ENCODE results near the gene GTF3C5. TPM values are rescaled to one million over a fixed set of nuclear protein-coding genes. Genes with fewer than 3 reads are reported as not detected.
"Not testable (repeated sequence)": the region's sequence is repeated elsewhere in the genome, so short reads cannot be mapped to it uniquely, and the experiment has no call there.

The GTF3C5 gene
- polyA plus RNA-seq, 4 donors, result 62.5 to 69.0 (median 68.7) TPM

DNA sequence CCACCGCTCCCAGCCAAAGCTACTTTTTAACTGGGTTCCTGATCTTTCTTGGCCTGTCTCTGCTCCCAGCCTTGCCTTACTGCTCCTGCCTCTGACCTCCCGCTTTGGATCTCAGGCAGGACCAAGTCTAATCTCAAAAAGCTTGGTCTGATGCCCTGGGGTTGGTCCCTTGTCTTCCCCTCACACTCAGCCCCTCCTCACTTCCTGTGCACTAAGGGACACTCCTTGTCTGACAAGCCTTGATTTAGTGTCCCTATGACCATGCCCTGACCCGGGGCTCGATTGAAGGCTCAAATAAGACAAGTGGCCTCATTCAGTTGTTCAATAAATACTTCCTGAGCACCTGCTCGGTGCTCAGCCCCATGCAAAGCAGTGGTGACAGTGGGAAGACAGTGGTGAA is 3.7 kb upstream of the GTF3C5 start:
- no peak for DNase-seq (ENCODE audit: low read depth in 4 of 4, low spot score in 3 of 4)

DNA sequence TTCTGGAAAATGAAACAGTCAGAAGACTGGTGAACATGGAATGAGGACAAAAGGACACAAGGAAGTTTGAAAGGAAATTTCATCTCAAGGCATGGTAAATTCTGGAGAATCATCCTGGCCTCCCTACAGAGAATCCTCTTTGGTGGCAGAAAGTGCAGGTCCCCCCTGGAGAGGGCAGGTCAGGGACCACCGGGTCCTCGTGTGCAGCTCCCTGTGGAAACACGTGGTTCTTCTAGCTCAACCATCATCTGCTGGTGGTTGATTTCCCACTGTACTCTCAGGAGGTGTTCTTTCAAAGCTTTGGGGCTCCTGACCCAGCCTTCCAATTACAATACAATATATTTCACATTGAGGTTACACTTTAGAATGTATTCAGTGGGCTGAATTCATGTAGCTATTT is 2.6 kb upstream of the GTF3C5 start:
- no peak for DNase-seq (ENCODE audit: low read depth in 4 of 4, low spot score in 3 of 4)

DNA sequence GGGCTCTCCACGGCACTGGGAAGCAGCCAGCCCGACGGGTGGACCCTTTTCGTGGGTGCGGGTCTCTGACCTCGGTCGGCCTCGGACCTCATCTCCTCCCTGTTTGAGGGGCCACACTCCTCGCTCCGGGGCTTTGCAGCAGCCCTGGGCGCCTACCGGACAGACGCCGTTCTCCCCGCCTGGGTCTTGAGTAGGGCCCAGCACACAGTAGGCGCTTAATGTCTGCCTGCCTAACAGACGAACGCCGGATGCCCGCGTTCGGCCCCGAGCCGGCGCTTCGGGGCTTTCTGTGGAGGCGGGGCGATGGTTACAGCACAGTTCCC is 842 bp upstream of the GTF3C5 start:
- no peak for DNase-seq (ENCODE audit: low read depth in 4 of 4, low spot score in 3 of 4)

DNA sequence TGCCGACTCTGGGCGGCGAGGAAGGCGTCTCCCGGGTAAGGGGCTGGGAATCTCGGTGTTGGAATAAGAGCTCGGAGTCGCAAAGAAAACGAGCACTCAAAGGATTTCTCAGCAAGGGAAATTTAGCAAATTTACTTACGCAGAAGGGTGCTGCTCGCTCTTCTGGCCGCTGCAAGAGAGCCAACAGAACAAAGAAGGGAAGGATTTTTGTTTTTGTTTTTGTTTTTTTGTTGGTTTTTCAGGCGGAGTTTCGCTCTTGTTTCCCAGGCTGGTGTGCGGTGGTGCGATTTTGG is 279 bp downstream of the GTF3C5 start:
- DNase-seq (ENCODE audit: low read depth in 4 of 4, low spot score in 3 of 4), result no peak

DNA sequence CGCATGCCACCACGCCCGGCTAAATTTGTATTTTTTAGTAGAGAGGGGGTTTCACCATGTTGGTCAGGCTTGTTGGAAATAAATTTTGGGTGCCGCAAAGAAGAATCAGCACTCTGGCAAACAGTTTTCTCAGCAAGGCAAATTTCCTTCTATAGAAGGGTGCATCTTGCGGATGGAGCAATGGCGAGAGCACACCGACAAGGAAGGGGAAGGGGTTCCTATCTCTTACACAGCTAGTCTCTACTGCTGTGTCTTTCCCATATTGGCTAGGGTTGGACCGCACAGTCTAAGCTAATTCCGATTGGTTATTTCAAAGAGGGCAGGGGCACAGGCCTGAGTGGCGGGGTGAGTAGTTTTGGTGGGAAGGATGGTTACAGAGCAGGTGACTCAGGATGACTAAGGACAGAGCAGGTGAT is 707 bp downstream of the GTF3C5 start:
- DNase-seq (ENCODE audit: low read depth in 4 of 4, low spot score in 3 of 4), result no peak

DNA sequence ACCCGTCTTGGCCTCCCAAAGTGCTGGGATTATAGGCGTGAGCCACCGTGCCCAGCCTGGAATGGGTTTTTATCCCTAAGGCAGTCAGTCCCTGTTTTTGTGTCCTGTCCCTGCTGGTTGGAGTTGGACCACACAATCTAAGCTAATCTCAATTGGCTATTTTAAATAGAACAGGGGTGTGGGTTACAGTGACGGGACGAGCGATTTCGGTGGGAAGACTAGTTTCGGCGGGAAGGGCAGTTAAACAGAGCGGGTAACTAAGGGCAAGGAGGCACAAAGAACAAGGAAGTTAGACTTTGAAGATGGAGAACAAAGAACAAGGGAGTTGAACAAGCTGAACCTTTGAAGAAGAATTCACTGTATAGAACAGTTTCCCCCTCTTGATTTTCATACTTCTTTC is 1.4 kb downstream of the GTF3C5 start:
- DNase-seq (ENCODE audit: low read depth in 4 of 4, low spot score in 3 of 4), result no peak

DNA sequence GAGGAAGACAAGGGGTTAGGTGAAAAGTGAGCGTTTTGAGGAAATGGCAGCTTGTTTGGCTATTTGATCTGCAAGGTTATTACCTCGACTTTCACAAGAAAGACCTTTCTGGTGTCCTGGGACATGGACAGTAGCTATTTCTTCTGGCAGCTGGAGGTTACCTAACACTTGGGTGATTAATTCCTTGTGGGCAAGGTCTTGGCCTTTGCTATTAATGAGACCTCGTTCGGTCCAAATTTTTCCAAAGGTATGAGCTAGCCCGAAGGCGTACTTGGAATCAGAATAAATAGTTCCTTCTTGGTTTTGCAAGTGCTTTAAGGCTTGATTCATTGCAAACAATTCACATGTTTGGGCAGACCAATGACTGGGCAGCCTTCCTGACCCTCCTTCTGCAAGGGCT is 4.9 kb downstream of the GTF3C5 start:
- DNase-seq (ENCODE audit: low read depth in 4 of 4, low spot score in 3 of 4), result no peak

DNA sequence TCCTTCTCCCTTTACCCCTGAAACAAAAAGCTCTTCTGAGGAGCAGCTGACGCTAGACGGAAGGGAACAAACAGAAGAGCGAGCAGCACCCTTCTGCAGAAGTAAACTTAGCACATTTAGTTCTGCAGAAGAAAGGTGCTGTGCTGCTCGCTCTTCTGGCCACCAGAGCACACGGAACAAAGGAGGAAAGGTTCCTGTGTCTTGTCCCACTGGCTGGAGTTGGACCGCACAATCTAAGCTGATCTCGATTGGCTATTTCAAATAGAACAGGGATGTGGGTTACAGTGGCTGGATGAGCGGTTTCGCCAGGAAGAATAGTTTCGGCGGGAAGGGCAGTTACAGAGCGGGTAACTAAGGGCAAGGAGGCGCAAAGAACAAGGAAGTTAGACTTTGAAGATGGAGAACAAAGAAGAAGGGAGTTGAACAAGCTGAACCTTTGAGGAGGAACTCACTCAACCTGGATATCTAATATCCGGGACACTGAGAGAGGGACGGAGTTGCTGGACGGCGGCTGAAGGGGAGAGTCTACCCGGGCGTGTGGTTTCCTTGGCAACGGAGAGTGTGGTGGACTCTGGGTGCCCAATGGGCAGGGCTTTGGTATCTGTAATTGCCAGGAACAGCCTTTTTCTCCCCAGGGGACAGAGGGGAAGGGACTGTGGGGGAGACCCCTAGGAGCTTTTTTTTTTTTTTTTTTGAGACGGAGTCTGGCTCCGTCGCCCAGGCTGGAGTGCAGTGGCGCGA is 7.1 kb downstream of the GTF3C5 start:
- DNase-seq (ENCODE audit: low read depth in 4 of 4, low spot score in 3 of 4), result peak in 1 of 4 donors; percentile 16

DNA sequence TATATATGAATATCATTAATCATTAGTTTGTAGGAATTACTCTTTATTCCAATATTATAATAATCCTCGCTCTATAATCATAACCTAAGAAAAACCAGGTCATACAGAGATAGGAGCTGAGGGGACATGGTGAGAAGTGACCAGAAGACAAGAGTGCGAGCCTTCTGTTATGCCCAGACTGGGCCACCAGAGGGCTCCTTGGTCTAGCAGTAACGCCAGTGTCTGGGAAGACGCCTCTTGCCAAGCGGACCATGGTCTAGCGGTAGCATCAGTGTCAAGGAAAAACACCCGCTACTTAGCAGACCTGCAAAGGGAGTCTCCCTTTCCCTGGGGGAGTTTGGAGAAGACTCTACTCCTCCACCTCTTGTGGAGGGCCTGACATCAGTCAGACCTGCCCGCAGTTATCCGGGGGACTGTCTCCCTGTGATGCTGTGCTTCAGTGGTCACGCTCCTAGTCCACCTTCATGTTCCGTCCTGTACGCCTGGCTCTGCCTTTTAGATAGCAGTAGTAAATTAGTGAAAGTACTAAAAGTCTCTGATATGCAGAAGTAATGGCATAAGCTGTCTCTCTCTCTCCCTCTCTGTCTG is 10.2 kb downstream of the GTF3C5 start:
- DNase-seq (ENCODE audit: low read depth in 4 of 4, low spot score in 3 of 4), result not testable (repeated sequence)

DNA sequence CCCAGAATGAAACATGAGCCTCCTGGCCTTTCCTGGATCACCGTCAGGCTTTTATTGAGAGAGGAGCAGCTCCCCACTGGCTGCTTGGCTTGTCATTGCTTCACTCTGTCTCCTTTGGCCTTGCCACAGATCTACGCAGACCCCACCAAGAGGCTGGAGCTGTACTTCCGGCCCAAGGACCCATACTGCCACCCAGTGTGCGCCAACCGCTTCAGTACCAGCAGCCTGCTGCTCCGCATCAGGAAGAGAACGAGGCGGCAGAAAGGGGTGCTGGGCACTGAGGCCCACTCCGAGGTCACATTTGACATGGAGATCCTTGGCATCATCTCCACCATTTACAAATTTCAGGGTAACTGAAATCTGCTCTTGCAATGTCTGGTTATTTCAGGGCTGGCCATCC is 11.2 kb downstream of the GTF3C5 start:
- no peak for DNase-seq (ENCODE audit: low read depth in 4 of 4, low spot score in 3 of 4)

DNA sequence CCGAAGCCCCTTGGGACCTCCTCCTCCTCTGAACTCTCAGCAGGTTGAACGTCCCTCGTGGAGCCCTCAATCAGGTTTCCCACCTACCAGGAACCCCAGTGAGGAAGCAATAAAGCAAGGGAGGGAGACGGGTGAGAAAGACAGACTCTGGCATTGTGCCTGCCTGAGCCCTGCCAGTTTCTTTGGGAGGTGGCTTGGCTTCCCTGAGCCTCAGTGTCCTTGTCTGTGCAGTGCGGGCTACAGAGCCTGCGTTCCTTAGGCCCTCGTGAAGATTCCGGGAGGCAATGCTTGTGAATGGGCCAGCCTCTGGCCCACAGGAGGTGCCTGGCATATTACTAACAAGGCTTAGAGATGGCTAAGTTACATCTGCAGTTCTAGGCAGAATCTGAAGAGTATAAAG is 11.9 kb downstream of the GTF3C5 start:
- DNase-seq (ENCODE audit: low read depth in 4 of 4, low spot score in 3 of 4), result no peak

DNA sequence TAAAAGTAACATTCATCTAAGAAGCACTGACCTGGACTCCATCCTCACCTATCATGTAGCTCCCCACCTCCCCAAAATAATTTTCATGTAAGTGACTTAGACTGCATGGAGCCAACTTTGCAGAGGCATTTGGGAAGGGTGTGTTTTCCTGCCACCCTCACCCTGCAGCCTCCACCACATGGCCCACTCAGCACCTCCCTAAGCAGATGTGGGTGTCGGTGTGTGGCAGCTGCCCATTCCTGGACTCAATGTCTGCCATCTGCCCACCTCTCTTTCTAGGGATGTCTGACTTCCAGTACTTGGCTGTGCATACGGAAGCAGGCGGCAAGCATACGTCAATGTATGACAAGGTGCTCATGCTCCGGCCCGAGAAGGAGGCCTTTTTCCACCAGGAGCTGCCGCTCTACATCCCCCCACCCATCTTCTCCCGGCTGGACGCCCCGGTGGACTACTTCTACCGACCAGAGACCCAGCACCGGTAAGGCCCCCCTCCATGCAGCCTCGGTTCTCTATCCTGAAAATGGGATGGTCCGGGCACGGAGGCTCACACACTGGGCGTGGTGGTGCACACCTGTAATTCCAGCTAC is 12.7 kb downstream of the GTF3C5 start:
- DNase-seq (ENCODE audit: low read depth in 4 of 4, low spot score in 3 of 4), result no peak

DNA sequence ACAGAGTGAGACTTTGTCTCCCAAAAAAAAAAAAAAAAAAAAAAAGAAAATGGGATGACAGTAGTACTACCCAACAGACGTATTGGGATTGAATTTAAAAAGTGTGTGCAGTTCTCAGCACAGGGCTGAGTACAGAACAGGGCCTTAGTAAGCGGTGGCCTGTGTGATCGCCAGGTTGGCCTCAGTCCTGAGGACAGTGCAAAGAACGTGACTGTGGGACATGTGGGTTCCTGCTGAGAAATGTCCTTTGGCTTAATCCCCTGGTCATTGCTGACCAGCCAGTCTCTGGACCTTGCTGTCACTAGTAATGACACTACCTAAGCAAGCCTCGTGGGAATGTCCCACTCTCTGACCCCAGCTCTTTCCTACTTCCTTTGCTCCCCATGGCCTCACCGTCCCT is 13.3 kb downstream of the GTF3C5 start:
- DNase-seq (ENCODE audit: low read depth in 4 of 4, low spot score in 3 of 4), result no peak

DNA sequence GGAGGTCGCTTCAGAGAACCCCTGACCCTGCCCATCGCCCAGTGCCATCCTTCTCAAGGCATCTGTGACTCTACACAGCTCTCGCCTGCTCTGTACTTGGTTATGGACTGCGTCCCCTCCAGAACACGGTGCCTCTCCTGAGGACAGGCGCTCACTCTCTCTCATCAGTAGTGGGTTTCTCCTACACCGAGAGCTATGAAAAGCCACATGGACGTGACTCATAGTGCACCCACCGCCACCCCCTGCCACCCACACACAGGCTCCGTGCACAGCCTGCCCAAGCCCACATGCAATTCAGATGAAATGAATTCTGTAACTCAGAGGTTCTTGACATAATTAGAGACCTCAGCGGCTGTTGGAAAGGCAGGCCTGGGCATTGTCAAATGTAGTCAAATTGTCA is 13.9 kb downstream of the GTF3C5 start:
- DNase-seq (ENCODE audit: low read depth in 4 of 4, low spot score in 3 of 4), result no peak

DNA sequence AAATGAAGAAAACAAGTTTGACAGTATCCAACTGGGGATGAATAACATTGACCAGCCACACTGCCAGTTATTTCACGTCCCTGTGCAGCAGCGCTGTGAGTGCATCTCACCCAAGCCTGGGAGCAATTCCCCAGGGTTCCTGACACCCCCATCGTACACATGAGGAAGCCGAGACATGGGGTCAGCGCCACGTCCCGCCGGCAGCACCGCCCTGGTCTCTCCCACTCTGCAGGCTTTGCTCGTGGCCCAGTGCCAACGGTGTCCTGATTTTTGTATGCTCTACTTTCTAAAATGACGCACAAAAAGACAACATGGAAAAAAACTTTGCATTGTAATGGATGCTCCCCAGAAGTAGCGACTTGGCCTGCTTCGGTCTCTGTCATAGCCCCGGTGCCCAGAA is 14.3 kb downstream of the GTF3C5 start:
- no peak for DNase-seq (ENCODE audit: low read depth in 4 of 4, low spot score in 3 of 4)

DNA sequence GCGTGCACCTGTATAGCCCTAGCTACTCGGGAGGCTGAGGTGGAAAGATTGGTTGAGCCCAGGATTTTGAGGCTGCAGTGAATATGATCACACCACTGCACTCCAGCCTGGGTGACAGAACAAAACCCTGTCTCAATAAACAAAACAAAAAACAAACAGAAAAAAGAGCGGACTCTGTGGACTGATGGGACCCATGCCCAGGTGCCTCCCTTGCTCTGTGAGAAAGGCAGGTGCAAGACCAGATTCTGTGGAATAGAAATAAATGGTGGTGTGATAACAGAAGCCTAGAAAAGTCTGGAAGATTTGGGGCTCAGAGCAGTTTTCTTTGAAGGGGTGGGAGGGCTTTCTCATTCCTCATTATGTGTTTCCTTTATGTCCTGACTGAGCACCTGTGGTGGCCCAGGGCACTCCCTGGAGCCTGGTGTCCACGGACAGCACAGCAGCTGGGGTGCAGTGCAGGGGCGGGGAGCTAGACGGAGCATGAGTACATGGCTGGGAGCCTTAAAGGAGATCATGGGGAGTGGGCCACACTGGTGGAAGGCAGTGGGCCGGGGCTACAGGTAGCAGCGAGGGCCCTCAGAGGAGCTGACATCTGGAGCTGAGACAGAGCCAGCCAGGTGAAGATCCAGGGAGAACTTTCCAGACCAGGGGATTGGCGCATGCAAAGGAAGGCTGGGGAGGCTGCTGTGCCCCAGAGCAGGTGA is 15.6 kb downstream of the GTF3C5 start:
- DNase-seq (ENCODE audit: low read depth in 4 of 4, low spot score in 3 of 4), result no peak

DNA sequence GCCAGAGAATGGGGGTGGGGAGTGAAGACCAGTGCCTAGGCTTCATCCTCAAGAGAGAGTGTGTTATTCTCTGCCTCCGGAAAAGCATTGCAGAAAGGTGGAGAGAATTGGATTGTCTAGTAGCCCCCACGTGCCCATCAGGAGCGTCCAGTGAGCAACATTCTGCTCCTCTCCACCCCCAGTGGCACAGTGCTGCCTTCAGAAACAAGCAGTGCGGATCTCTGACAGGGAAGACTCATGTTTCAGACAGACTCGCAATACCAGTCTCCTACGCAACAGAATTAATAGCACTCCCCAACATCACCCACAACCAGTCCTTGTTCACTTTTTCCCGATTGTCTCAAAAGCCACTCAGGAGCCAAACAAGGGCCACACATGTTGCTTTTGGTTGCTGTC is 16.1 kb downstream of the GTF3C5 start:
- no peak for DNase-seq (ENCODE audit: low read depth in 4 of 4, low spot score in 3 of 4)

DNA sequence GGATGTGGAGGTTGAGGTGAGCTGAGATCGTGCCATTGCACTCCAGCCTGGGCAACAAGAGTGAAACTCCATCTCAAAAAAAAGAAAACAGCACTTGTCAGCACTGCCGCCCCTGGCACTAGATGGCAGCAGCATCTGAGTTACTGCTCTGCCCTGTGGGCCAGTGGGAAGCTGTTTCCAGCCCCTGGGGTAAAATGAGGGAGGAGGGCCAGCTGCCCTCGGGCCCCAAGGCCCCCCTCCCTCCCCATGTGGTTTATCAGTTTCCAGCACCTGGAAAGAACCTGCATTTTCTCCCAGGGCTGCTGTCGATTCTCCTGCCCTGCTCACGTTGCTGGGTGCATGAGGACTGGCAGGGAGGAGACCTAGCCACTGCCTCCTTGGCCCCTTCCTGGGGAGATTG is 17.8 kb downstream of the GTF3C5 start:
- no peak for DNase-seq (ENCODE audit: low read depth in 4 of 4, low spot score in 3 of 4)

DNA sequence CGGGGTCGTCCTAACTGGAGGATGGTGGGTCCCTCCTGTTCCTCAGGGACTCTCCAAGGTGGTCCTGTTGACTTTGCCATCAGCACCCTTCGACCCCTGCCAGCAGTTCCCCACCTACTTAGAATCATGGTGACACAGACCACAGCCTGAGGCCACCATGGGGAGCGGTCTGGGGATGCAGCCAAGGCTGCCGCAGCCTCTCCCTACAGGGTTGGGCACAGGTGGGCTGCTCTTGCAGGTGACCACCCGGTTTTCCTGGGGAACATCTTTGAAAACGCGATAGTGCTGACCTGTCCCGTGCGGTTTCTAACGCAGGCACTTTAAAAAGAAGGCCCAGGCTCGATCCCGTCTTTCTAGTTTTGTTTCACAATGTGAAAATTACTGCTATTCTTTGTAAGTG is 18.2 kb downstream of the GTF3C5 start:
- no peak for DNase-seq (ENCODE audit: low read depth in 4 of 4, low spot score in 3 of 4)

DNA sequence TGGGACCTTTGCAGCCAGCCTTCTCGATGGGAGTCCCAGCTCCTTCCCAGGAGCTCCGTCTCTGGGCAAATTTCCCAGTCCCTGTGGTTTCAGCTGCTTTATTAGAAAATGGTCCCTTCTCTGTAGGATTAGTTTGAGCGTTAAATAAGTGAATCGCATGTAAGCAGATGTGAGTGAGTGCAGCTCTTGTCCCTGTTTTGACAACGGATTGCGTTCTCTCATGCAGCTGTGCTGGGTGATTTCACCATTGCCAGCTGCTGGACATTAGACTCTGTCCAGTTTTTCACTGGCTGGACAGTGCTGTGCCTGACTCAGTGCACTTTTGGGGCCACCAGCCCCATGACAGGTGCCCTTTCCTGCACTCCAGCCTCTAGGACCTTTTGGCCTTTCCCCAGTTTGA is 19.3 kb downstream of the GTF3C5 start:
- DNase-seq (ENCODE audit: low read depth in 4 of 4, low spot score in 3 of 4), result no peak

DNA sequence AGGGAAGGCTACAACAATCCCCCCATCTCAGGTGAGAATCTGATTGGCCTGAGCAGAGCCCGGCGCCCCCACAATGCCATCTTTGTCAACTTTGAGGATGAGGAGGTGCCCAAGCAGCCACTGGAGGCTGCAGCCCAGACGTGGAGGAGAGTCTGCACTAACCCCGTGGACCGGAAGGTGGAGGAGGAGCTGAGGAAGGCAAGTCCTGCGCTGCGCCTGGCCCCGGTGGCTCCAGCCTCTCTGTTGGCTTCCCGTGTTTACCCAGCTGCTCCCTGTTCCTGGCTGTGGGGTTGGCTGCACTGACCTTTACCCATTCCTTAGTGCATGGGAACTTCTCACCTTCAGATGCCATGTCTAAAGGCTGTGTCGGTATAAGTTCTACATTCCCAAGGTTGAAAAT is 20.0 kb downstream of the GTF3C5 start:
- DNase-seq (ENCODE audit: low read depth in 4 of 4, low spot score in 3 of 4), result no peak

DNA sequence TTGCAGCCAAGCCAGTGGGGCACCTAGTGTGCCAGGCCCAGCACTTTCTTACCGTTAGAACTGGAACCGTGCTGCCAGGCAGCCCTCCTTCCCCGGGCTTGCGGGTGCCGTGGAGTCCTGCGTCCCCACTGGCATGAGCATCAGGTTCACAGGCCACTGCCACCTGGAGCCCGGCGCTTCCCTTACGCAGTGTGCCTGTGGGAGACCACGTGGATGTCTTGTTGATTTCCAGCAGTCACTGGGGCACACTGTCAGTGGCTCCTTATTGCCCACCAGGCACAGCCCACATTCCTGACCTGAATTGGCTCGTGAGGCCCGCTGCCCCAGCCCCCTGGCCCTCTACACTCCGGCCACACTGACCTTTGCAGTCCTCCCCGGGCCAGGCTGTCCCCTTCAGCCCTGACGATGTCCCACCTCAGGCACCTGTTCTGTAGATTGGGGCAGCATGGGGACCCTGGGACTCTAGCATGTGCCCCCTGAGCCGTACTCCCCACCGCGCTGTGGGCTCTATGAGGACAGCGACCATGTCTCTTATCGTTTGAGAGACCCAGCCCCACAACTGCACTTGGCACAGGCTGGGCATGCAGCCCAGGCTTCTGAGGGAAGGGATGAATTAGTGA is 20.6 kb downstream of the GTF3C5 start:
- DNase-seq (ENCODE audit: low read depth in 4 of 4, low spot score in 3 of 4), result no peak

Measured in right renal pelvis (tissue), 4 donors.